NCI-H2171 (cell line): ENCODE data around the gene WNT8B.

Experiments
- DNase-seq: peaks from one replicate; lab custom pipeline; 2025; lab: John Stamatoyannopoulos, UW

Gene WNT8B

GRCh38 chr10:100462709-100463108, at the start of gene WNT8B:
Gene WNT8B, plus strand, starts transcription at chr10:100463009. Its CDS starts 160 bp downstream, at chr10:100463169.
- no peak for DNase-seq

- DNase-seq = no peak
Observed at GRCh38 chr10:100413173-100413572, 49.6 kb upstream of the WNT8B start.

- DNase-seq = no peak
Observed at GRCh38 chr10:100419911-100420449, 42.8 kb upstream of the WNT8B start.

- DNase-seq = no peak
Observed at GRCh38 chr10:100427374-100427773, 35.4 kb upstream of the WNT8B start.

GRCh38 chr10:100433253-100434240, 29.3 kb upstream of the WNT8B start:
- DNase-seq = peak; percentile 59

- no peak for DNase-seq
Observed at GRCh38 chr10:100436255-100436654, 26.6 kb upstream of the WNT8B start.

GRCh38 chr10:100438674-100439315, 24.0 kb upstream of the WNT8B start:
- DNase-seq = no peak

- no peak for DNase-seq
Observed at GRCh38 chr10:100442548-100442947, 20.3 kb upstream of the WNT8B start.

GRCh38 chr10:100446130-100446761, 16.6 kb upstream of the WNT8B start:
- DNase-seq = no peak

- DNase-seq = no peak
Observed at GRCh38 chr10:100447663-100448062, 15.1 kb upstream of the WNT8B start.

GRCh38 chr10:100448951-100449350, 13.9 kb upstream of the WNT8B start:
- no peak for DNase-seq

GRCh38 chr10:100468322-100468721, 5.5 kb downstream of the WNT8B start:
- no peak for DNase-seq

GRCh38 chr10:100468978-100469377, 6.2 kb downstream of the WNT8B start:
- no peak for DNase-seq

GRCh38 chr10:100469756-100470155, 6.9 kb downstream of the WNT8B start:
- DNase-seq = no peak

GRCh38 chr10:100470367-100470766, 7.6 kb downstream of the WNT8B start:
- DNase-seq = no peak

- DNase-seq = no peak
Observed at GRCh38 chr10:100477970-100478369, 15.2 kb downstream of the WNT8B start.

GRCh38 chr10:100479037-100479436, 16.2 kb downstream of the WNT8B start:
- DNase-seq = no peak

- no peak for DNase-seq
Observed at GRCh38 chr10:100480002-100480401, 17.2 kb downstream of the WNT8B start.

- peak; percentile 45 for DNase-seq
Observed at GRCh38 chr10:100481462-100482081, 18.8 kb downstream of the WNT8B start.

- peak; percentile 11 for DNase-seq
Observed at GRCh38 chr10:100482181-100482833, 19.5 kb downstream of the WNT8B start.

GRCh38 chr10:100482834-100483185, 20.0 kb downstream of the WNT8B start:
- DNase-seq = no peak
